ENCODE measurements around the gene BRINP1. TPM values are rescaled to one million over a fixed set of nuclear protein-coding genes. Genes with fewer than 3 reads are reported as not detected.

The BRINP1 gene
- total RNA-seq, 2 donors from 2014 or later, result 1.0 TPM; not detected in 1

DNA sequence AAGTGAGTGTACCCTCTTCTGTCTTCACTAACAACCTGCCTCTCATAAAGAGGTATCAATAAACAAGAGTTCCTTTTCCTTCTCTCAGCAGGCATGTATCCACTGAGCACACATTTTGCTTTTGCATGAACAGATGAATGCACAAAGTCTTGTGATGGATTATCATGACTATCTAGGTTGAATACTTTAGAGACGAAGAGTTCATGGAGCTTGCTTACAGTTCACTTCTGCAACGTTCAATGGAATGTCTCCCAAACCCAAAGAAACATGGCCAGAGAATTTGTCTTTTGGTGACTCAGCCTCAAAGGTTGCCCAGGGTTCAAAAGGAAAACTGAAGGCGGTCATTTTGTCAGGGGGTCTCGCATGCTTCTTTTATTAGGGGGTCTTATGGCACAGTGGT lies 55.4 kb downstream of the BRINP1 start:
- H3K4me1 ChIP-seq, result no peaks in the 10 kb centered on the region
- no peaks in the 10 kb centered on the region for H3K36me3 ChIP-seq (replicated peaks in 1 of 2; ENCODE audit: insufficient read depth in 1 of 2, low read depth in 2 of 2)
- H3K9me3 ChIP-seq, result no peaks in the 10 kb centered on the region
- H3K27ac ChIP-seq, result no peak overlapping the region
- TF ChIP-seq CTCF (IDR thresholded peaks at IDR 0.05), result no peak
- TF ChIP-seq POLR2A (IDR thresholded peaks at IDR 0.05), result no peak
- ATAC-seq (no peak), DNase-seq (no peak)
- no peak overlapping the region for H3K4me3 ChIP-seq
- H3K27me3 ChIP-seq, result no peaks in the 10 kb centered on the region
- WGBS, 2 donors, result 75 to 81% methylated on average over 4 of the region's 4 CpGs
- intact Hi-C loops (cut with DNase I), result no loop called here

DNA sequence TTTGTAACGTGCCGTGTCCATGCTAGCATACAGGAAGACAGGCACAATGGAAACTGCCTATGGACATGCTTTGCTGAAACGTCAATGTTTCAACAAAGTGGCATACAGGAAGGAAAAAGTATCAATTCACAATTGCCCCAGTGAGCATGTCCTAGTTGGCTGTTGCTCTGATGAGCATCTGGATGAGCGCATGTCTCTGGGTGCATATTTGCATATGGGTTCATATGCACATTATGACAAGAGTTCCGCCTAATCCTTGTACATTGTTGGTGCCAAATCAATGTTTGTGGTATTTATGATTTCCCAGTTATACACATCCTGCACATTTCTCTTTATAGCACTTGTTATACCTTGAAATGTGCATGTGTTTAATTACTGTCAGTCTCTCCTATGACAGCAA lies 58.5 kb downstream of the BRINP1 start:
- Histone ChIP-seq H3K4me1 (no peaks in the 10 kb centered on the region), H3K27ac (no peak overlapping the region), H3K36me3 (replicated peaks in 1 of 2; ENCODE audit: insufficient read depth in 1 of 2, low read depth in 2 of 2) (no peaks in the 10 kb centered on the region), H3K4me3 (no peak overlapping the region), H3K27me3 (no peaks in the 10 kb centered on the region), H3K9me3 (no peaks in the 10 kb centered on the region)
- TF ChIP-seq POLR2A (IDR thresholded peaks at IDR 0.05), result no peak
- TF ChIP-seq CTCF (IDR thresholded peaks at IDR 0.05), result no peak
- DNase-seq (no peak), ATAC-seq (no peak)
- intact Hi-C loops (cut with DNase I), result no loop called here
- WGBS, 2 donors, result 61 to 62% methylated on average over 5 of the region's 5 CpGs

- intact Hi-C loops (cut with DNase I), result no loop called here
- no peaks in the 10 kb centered on the region for H3K4me1 ChIP-seq
- ATAC-seq, result no peak
- 70 to 74% methylated on average over 5 of the region's 5 CpGs for whole genome bisulfite sequencing, 2 donors
- H3K27ac ChIP-seq, result no peak overlapping the region
- H3K9me3 ChIP-seq, result no peaks in the 10 kb centered on the region
- DNase-seq, result no peak
- no peaks in the 10 kb centered on the region for H3K36me3 ChIP-seq (replicated peaks in 1 of 2; ENCODE audit: insufficient read depth in 1 of 2, low read depth in 2 of 2)
- no peak overlapping the region for H3K4me3 ChIP-seq
- H3K27me3 ChIP-seq, result no peaks in the 10 kb centered on the region
- TF ChIP-seq POLR2A (IDR thresholded peaks at IDR 0.05) (no peak), CTCF (IDR thresholded peaks at IDR 0.05) (no peak)
Measured at GRCh38 chr9:119307471-119307870, 61.8 kb downstream of the BRINP1 start.

- TF ChIP-seq POLR2A (IDR thresholded peaks at IDR 0.05) (no peak), CTCF (IDR thresholded peaks at IDR 0.05) (no peak)
- no peaks in the 10 kb centered on the region for H3K4me1 ChIP-seq
- no peak for ATAC-seq
- H3K4me3 ChIP-seq, result no peak overlapping the region
- no peak overlapping the region for H3K27ac ChIP-seq
- H3K36me3 ChIP-seq (replicated peaks in 1 of 2; ENCODE audit: insufficient read depth in 1 of 2, low read depth in 2 of 2), result no peaks in the 10 kb centered on the region
- 34 to 42% methylated on average over 3 of the region's 3 CpGs for WGBS, 2 donors
- intact Hi-C loops (cut with DNase I), result no loop called here
- no peak for DNase-seq
- H3K27me3 ChIP-seq, result no peaks in the 10 kb centered on the region
- H3K9me3 ChIP-seq, result no peaks in the 10 kb centered on the region
Measured at GRCh38 chr9:119304555-119304954, 64.7 kb downstream of the BRINP1 start.

DNA sequence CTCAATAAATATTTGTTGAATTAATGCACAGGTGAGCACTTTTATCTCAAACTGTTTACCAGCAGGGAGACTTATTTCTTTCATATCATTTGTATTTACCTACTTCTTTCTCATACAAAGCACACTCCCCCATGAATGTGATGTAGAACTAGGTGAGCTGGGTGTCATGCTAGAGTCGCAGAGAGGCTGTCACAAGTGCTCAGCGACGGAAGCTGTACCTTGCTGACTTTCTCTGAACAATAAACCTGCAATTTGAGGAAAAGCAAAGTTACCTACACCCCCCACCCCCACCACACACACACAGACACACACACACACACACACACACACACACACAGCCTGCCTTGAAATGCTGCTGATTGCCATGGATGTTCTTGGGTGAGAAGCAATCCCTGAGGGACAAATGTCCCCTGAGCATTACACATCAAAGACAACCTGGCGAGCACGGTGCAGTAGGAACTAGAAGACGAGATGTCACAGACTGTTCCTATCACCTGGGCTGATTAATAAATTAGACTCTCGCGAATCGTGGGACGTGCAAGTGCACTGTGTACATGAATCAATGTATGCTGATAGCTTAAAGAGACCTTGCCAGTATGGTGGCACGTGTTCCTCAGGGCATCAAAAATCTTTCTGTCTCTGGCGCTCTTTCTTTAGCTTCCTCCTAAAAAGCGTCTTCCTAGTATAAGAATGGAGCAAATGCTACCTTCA lies 66.1 kb downstream of the BRINP1 start:
- WGBS, 2 donors, result 47 to 52% methylated on average over 13 of the region's 13 CpGs
- DNase-seq, result no peak
- no peaks in the 10 kb centered on the region for H3K27me3 ChIP-seq
- intact Hi-C loops (cut with DNase I), result no loop called here
- H3K9me3 ChIP-seq, result no peaks in the 10 kb centered on the region
- H3K4me3 ChIP-seq, result no peak overlapping the region
- H3K4me1 ChIP-seq, result no peaks in the 10 kb centered on the region
- no peak overlapping the region for H3K27ac ChIP-seq
- ATAC-seq, result no peak
- no peaks in the 10 kb centered on the region for H3K36me3 ChIP-seq (replicated peaks in 1 of 2; ENCODE audit: insufficient read depth in 1 of 2, low read depth in 2 of 2)
- TF ChIP-seq CTCF (IDR thresholded peaks at IDR 0.05) (no peak), POLR2A (IDR thresholded peaks at IDR 0.05) (no peak)
